Renal pelvis (tissue), 12 donors: ENCODE measurements around the gene HCN2. TPM values are rescaled to one million over a fixed set of nuclear protein-coding genes. Genes with fewer than 3 reads are reported as not detected.

Source experiments
- DNase-seq: peaks from one replicate; pipeline ENCODE4 v3.0.0-alpha.2; 2013
- long read RNA-seq, 16 experiments: transcript quantifications; one replicate each; lab custom pipeline, GENCODE V29; 2026
- polyA plus RNA-seq, 3 donors: library from polyadenylated mRNA; unstranded; fragments of 120-200 nt; gene quantifications; one replicate each; pipeline ENCODE4 v1.2.1, GENCODE V29; 2013; ENCODE audit not compliant: insufficient read length in 3 of 3

The HCN2 gene
- under 1 TPM; 0.27 to 0.48 (median 0.30) TPM for polyA plus RNA-seq
- long read RNA-seq, donor 1: 0 reads
- long read RNA-seq, donor 2: 0 reads
- long read RNA-seq, donor 3: 0 reads
- long read RNA-seq, donor 4: 0 reads
- long read RNA-seq, donor 5: 0 reads
- long read RNA-seq, donor 6: 0 reads
- long read RNA-seq, donor 7: 0 reads
- long read RNA-seq, donor 8: 0 reads
- long read RNA-seq, donor 9: 0 reads
- long read RNA-seq, donor 10: 0 reads
- long read RNA-seq, donor 11: 0 reads
- long read RNA-seq, donor 12: 0 reads
- long read RNA-seq, donor 13: 0 reads
- long read RNA-seq, donor 14: 0 reads
- long read RNA-seq, donor 15: 0 reads
- long read RNA-seq, donor 16: 0 reads

DNA sequence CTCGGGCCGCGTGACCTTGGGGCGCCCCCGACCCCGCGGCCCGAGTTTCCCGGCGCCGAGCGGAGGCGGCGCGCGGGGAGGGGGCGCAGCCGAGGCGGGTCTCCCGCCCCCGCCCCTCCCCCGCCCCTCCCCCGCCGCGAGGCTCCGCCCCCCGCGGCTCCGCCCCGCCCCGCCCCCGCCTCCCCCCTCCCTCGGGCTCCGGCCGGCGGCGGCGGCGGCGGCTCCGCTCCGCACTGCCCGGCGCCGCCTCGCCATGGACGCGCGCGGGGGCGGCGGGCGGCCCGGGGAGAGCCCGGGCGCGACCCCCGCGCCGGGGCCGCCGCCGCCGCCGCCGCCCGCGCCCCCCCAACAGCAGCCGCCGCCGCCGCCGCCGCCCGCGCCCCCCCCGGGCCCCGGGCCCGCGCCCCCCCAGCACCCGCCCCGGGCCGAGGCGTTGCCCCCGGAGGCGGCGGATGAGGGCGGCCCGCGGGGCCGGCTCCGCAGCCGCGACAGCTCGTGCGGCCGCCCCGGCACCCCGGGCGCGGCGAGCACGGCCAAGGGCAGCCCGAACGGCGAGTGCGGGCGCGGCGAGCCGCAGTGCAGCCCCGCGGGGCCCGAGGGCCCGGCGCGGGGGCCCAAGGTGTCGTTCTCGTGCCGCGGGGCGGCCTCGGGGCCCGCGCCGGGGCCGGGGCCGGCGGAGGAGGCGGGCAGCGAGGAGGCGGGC lies at the start of gene HCN2:
Gene HCN2 (plus strand): TSS at position 189 of the 703 bp plus-strand sequence. CDS start 65 bp downstream, at position 254.
- DNase-seq: no peak

DNA sequence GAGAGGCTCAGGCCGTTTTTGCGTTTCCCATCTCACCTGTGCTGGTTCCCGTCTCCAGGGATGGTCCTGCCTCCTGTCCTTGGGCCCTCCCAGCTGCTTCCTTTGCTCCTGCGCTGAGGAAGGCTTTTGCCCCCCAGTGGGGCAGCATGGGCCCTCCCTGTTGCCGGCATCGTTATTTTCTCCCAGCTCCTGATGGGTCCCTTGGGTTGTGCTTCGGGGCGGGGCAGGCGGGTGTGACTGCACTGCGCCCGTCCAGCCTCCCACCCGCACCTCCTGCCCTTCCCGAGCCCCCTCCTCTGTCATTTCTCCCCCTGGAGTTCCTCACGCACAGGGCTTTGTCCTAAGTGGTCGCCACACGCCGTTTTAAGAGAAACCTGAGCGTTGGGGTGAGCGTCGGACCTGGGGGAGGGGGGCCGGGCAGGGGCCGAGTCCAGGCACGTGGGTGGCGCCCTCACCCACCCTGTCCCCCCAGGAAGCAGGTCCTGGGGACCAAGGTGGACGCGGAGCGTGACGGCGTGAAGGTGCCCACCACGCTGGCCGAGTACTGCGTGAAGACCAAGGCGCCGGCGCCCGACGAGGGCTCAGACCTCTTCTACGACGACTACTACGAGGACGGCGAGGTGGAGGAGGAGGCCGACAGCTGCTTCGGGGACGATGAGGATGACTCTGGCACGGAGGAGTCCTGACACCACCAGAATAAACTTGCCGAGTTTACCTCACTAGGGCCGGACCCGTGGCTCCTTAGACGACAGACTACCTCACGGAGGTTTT lies 48.6 kb upstream of the HCN2 start:
- no peak for DNase-seq

- no peak for DNase-seq
Observed at GRCh38 chr19:541699-542098, 48.0 kb upstream of the HCN2 start.

GRCh38 chr19:542173-542866 lies 47.4 kb upstream of the HCN2 start:
- DNase-seq: no peak

GRCh38 chr19:543910-544608 lies 45.6 kb upstream of the HCN2 start, which contains the start of gene GZMM:
GZMM (plus strand) TSS chr19:544053; CDS start chr19:544072, 19 bp downstream.
- no peak for DNase-seq

- DNase-seq: no peak
Observed at GRCh38 chr19:547117-547516, 42.6 kb upstream of the HCN2 start.

DNA sequence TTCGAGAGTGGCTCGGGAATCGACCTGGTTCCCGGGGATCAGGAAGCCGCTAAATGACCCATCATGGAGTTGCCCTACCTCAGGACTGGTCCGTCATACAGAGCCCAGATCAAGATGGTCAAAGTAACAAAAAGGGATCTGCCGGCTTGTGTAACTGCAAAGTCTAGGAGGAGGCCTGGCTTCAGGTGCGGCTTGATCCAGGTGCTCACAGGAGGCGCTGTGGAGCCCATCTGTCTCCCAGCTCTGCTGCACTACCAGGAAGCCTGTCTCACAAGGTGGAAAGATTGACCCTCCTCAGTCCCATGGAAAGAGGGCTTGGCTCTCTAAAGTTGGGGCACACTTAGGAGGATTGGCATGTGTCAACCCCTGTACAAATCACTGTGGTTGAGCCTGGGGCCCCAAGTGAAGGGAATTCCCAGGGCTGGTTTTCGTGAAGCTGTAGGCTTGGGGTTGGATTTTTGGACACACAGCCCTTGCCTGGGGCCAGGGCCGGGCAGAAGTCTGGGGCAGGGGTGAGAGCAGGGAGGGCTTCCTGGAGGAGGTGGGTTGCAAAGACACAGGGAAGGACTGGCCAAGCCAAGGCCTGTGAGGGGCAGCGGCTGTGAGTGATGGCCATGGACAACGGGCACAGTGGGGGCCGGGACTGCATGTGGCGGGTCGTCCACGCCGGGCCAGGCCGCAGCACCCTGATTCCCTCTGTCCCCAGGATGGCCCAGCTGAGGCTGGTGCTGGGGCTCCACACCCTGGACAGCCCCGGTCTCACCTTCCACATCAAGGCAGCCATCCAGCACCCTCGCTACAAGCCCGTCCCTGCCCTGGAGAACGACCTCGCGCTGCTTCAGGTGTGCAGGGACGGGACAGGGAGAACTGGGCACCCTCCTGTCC lies 41.6 kb upstream of the HCN2 start:
- no peak for DNase-seq

DNA sequence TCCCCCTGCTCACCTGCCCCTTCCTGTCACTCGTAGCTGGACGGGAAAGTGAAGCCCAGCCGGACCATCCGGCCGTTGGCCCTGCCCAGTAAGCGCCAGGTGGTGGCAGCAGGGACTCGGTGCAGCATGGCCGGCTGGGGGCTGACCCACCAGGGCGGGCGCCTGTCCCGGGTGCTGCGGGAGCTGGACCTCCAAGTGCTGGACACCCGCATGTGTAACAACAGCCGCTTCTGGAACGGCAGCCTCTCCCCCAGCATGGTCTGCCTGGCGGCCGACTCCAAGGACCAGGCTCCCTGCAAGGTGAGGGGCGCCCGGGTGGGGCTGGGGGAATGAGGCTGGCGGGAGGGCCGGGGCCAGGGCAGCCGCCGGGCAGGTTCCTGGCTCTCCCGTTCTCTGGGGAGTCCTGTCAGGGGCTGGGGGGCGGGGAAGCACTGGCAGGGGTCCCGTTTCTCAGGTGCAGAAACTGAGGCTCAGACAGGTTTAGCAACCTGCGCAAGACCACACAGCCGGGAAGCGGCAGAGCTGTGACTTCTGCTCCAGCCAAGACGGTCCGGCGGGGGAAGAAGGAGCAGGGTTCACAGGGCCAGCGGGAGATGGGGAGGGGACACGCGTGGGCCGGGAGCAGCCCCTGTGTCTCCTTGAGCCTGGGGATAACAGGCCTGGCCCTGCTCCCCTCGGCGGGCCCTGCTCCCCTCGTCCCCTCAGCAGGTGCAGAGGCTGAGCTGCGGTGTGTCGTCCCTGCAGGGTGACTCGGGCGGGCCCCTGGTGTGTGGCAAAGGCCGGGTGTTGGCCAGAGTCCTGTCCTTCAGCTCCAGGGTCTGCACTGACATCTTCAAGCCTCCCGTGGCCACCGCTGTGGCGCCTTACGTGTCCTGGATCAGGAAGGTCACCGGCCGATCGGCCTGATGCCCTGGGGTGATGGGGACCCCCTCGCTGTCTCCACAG lies 40.5 kb upstream of the HCN2 start:
- no peak for DNase-seq

GRCh38 chr19:554817-555216 lies 34.9 kb upstream of the HCN2 start:
- DNase-seq: no peak

DNA sequence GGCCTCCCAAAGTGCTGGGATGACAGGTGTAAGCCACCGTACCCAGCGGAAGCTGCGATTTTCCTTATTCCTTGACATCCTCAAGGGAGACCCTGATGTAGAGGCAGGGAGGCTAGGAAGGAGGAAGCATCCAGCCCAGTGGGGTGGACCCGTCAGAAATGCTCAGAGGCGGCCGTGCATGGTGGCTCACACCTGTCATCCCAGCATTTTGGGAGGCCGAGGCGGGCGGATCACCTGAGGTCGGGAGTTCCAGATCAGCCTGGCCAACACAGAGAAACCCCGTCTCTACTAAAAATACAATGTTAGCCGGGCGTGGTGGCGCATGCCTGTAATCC lies 34.2 kb upstream of the HCN2 start:
- DNase-seq: no peak

DNA sequence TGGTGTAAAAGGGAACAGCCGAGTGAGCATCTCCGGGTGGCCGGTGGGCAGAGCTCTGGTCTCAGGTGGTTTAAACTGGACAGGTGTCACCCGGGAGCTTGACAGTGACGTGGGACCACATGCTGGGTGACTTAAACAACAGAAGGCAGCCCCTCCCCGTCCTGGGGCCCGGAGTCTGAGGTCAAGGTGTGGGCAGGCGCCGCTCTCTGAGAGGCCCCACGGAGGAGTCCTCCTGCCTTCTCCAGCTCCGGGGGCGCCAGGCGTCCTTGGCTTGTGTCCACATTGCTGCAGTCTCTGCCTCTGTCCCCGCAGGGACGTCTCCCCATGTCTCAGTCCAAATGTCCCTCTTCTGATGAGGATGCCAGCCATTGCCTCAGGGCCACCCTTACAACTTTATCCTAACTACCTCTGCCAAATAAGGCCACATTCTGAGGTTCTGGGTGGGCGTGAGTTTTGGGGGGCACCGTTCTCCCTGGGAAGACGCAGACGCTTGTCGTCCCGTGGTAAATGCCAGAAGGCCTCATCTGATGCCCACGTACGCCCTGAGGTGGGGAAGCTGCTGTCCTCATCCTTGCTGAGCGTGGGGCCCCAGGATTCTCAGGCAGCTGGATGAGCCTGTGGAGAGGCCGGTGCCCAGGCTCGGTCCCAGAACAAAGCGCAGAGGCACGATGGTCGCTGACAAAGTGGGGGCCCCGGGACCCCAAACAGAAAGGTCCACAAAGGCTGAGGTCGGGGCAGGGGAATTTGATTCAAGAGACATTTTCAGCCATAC lies 32.9 kb upstream of the HCN2 start:
- DNase-seq: no peak

DNA sequence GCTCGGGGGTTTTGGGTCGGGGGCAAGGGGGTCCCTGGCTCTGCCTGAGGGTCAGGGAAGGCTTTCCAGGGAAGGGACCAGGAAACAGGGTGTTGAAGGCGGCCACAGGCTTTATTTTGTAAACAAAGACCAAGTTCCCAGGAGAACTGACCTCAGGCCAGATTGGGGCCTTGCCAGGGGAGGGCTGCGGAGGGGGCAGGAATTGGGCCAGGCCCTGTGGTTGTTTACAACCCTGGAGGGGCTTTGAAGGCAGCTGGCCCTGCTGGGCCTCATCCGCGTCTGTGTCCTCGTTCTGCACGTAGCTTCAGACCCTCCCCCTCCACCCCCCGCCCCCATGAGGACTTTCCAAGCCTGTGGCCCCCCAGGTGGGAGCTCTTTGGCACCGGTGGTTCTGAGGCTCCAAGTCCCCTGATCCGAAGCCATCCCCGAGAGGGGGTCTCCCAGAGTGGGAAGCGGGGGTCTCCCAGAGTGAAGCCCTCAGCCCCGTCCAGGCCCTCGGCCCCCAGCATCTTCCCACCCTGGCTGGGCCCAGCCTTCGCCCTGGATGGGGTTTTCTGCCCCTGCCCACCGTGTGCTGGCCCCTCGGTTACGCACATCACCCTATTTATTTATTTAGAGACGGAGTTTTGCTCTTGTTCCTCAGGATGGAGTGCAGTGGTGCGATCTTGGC lies 30.8 kb upstream of the HCN2 start:
- no peak for DNase-seq

DNA sequence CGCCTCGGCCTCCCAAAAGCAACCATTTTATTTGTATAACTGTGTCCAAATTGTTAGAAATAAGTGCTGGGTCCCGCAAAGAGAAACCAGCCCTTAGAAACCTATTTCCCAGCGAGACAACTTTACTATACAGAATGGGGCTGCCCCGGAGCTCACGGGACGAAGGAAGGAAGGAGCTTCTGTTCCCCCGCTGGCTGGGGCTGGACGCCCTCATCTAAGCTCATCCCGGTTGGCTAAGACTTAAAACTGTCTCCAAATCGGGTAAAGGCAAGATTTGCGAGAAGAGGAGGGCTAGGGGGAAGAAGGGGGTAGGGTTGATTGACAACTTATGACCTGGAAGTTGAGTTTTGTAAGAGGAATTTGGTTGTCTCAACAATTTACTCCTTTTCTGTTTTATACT lies 29.6 kb upstream of the HCN2 start:
- no peak for DNase-seq

GRCh38 chr19:566403-566802 lies 23.3 kb upstream of the HCN2 start:
- no peak for DNase-seq

- DNase-seq: no peak
Observed at GRCh38 chr19:566844-567243, 22.8 kb upstream of the HCN2 start.

DNA sequence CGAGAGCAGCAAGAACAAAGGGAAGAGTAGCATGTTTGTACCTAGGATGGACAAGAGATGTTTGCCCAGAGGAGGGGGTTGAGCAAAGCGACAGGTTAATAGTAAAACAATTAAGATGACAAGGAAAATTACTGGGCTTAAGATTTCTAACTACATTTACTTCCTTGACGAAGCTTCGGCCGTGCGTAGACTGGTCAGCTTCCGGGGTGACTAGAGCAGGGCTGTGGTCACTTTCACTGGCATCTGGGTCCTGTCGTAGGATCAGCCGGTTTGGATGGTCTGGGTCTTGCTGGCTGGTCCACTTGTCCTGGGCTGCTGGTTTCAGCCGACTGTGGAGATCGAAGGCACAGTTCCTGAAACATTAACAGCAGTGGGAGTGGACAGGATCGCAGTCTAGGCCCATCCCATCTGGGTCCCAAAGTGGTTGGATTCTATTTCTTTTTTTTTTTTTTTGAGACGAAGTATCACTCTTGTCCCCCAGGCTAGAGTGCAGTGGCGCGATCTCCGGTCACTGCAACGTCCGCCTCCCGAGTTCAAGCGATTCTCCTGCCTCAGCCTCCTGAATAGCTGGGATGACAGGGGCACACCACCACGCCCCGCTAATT lies 22.3 kb upstream of the HCN2 start:
- no peak for DNase-seq

GRCh38 chr19:570251-570686 lies 19.4 kb upstream of the HCN2 start:
- DNase-seq: no peak
